K562 (cell line): ENCODE results near the gene PPP1CA. TPM values are rescaled to one million over a fixed set of nuclear protein-coding genes. Genes with fewer than 3 reads are reported as not detected.

ENCODE experiments used
- C11orf30 ChIP-seq: fragments of 450-650 bp; IDR thresholded peaks from 2 replicates; pipeline ENCODE4 v1.6.1; 2016; ENCODE audit warnings: low read depth, mild to moderate bottlenecking
- ETV6 ChIP-seq, 3 experiments: fragments of 150-350 bp in 1 of 3; sonication (generic) in 1 of 3; formaldehyde crosslinking in 1 of 3; IDR thresholded peaks; 2 replicates each; pipeline versions ENCODE4 v1.6.1 to v1.8.0; 2014 to 2022; ENCODE audit warnings: borderline replicate concordance in 2 of 3, low read depth in 2 of 3, antibody characterized with exemption in 1 of 3, low read length in 1 of 3, mild to moderate bottlenecking in 1 of 3, missing genetic modification reagents in 1 of 3
- FUS ChIP-seq: fragments of 200-400 bp; formaldehyde crosslinking; optimal IDR thresholded peaks from 2 replicates; pipeline ENCODE3; 2017; ENCODE audit warnings: low read depth, low read length
- NFYB ChIP-seq: IDR thresholded peaks from 2 replicates; pipeline ENCODE4 v1.6.1; 2011; ENCODE audit warnings: mild to moderate bottlenecking, moderate library complexity; ENCODE audit not compliant: insufficient read length; ENCODE audit errors: extremely low read depth
- SIN3A ChIP-seq, 2 experiments: fragments of 150-350 bp in 1 of 2; IDR thresholded peaks; 2 replicates each; pipeline ENCODE4 v1.6.1; 2011 to 2016; ENCODE audit warnings: borderline replicate concordance in 2 of 2, low read depth in 2 of 2, low read length in 2 of 2, mild to moderate bottlenecking in 2 of 2, moderate library complexity in 2 of 2; ENCODE audit not compliant: control insufficient read depth in 1 of 2
- TAF15 ChIP-seq: fragments of 200-400 bp; formaldehyde crosslinking; IDR thresholded peaks from 2 replicates; pipeline ENCODE4 v1.6.1; 2017; ENCODE audit warnings: mild to moderate bottlenecking, low read depth, low read length, moderate library complexity
- ZNF253 ChIP-seq: fragments of 250-450 bp; sonication (Bioruptor Pico); conservative IDR thresholded peaks from 2 replicates; pipeline ENCODE4 v1.6.1; 2021; ENCODE audit warnings: mild to moderate bottlenecking
- ZNF316 ChIP-seq: fragments of 450-650 bp; IDR thresholded peaks from 2 replicates; pipeline ENCODE4 v1.6.1; 2016
- polyA plus RNA-seq, 8 experiments: library from polyadenylated mRNA; depleted of rRNA in 4 of 8; stranded (reverse) in 5 of 8; unstranded in 3 of 8; fragments of >200 nt; fragmentation: Nextera tagmentation in 2 of 8; fragmentation: Illumina TruSeq in 1 of 8; extraction: Ambion mirVana in 2 of 8; extraction: Trizol in 1 of 8; gene quantifications; 2 replicates each; pipeline versions ENCODE4 v1.2.1 to v1.2.3, GENCODE V29; 2011 to 2014; ENCODE audit warnings: inconsistent platforms in 1 of 8, missing spikeins in 1 of 8
- total RNA-seq, 7 experiments: library from RNA; depleted of rRNA in 6 of 7; stranded (reverse); fragments of >200 nt in 6 of 7; fragmentation: Illumina TruSeq in 2 of 7; extraction: Trizol in 2 of 7; gene quantifications; 2 replicates each; pipeline versions ENCODE4 v1.2.1 to v1.2.3, GENCODE V29; 2011 to 2021; ENCODE audit warnings: low replicate concordance in 1 of 7
- TF ChIP-seq, protein P1 (sequence below): fragments of 150-350 bp; IDR thresholded peaks from 2 replicates; pipeline ENCODE4 v1.6.1; 2014; ENCODE audit warnings: low read depth, mild to moderate bottlenecking, low read length, borderline replicate concordance
- TF ChIP-seq, protein P2 (sequence below): fragments of 250-450 bp; sonication (Bioruptor Pico); IDR thresholded peaks from 2 replicates; pipeline ENCODE4 v1.5.1; 2021; ENCODE audit warnings: mild to moderate bottlenecking
- TF ChIP-seq, protein P3 (sequence below): fragments of 250-450 bp; sonication (Bioruptor Pico); IDR thresholded peaks from 2 replicates; pipeline ENCODE4 v1.8.0; 2021; ENCODE audit warnings: moderate library complexity, mild to moderate bottlenecking, inconsistent platforms
- TF ChIP-seq, protein P4 (sequence below): fragments of 200-400 bp; formaldehyde crosslinking; IDR thresholded peaks from 2 replicates; pipeline ENCODE4 v1.6.1; 2017; ENCODE audit warnings: mild to moderate bottlenecking, low read depth, low read length, moderate library complexity
- TF ChIP-seq, protein P5 (sequence below): sonication (generic); formaldehyde crosslinking; IDR thresholded peaks from 2 replicates; pipeline ENCODE4 v1.8.1; 2023; ENCODE audit warnings: mild to moderate bottlenecking, missing genetic modification reagents

The PPP1CA gene
- total and polyA plus RNA-seq, 9 of the 15 experiments (the other 6 are each of a cell fraction or from before 2014, with no cell fraction given), result 18.2 to 242 (median 188) TPM

DNA sequence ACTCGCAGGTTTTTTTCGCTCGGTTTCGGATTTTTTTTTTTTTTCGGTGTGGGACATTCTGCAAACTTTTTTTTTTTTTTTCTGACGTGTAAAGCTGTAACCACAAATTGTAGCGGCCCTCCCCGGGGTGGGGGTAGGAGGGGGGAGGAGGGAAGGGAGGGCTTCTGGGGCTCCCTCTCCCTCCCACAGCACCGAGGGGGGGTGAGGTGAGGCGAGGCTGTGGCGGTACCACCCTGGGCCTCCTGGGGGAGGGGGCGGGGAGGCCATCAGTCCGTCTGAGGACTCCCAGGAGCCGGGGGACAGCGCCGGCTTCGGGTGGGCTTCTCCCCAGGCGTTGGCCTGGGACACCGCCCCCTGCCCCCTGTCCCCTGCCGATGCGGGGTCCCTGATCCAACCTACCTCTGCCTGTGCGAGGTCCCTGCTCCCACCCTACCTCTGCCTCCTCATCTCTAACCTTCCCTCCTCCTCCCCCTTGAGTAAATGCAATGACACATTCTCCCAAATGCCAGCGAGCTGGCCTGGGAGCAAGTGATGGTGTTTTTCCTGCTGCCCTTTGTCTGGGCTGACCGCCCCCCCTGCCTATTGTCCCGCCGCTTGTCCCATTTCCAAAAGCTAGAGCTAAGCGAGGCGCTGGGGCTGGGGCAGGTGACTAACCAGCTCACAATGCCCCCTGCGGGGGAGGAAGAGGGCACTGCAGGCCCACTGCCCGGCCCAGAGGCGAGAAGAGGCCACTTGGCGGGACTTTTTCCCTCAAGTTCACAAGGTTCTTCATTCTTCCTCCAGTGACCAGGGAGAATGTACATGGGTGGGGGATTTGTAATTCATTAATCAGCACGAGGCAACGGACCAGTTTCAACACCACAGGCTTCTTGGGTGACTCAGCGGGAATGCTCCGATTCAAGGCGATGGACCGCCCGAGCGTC, 27.7 kb downstream of the PPP1CA start (continued):
- TF ChIP-seq, protein P1, sequence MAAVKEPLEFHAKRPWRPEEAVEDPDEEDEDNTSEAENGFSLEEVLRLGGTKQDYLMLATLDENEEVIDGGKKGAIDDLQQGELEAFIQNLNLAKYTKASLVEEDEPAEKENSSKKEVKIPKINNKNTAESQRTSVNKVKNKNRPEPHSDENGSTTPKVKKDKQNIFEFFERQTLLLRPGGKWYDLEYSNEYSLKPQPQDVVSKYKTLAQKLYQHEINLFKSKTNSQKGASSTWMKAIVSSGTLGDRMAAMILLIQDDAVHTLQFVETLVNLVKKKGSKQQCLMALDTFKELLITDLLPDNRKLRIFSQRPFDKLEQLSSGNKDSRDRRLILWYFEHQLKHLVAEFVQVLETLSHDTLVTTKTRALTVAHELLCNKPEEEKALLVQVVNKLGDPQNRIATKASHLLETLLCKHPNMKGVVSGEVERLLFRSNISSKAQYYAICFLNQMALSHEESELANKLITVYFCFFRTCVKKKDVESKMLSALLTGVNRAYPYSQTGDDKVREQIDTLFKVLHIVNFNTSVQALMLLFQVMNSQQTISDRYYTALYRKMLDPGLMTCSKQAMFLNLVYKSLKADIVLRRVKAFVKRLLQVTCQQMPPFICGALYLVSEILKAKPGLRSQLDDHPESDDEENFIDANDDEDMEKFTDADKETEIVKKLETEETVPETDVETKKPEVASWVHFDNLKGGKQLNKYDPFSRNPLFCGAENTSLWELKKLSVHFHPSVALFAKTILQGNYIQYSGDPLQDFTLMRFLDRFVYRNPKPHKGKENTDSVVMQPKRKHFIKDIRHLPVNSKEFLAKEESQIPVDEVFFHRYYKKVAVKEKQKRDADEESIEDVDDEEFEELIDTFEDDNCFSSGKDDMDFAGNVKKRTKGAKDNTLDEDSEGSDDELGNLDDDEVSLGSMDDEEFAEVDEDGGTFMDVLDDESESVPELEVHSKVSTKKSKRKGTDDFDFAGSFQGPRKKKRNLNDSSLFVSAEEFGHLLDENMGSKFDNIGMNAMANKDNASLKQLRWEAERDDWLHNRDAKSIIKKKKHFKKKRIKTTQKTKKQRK, result no peak
- TF ChIP-seq FUS (no peak), NFYB (no peak), TAF15 (no peak), ZNF253 (CRISPR knock-in tag) (no peak), ZNF316 (peak; percentile 92), SIN3A (IDR thresholded peaks at IDR 0.05; ENCODE audit: borderline replicate concordance in 2 of 2, control insufficient read depth in 1 of 2, low read depth in 2 of 2, low read length in 2 of 2) (no peak; a peak in 1 of 4 replicates), C11orf30 (peak; percentile 92), ETV6 (IDR thresholded peaks at IDR 0.05; ENCODE audit: borderline replicate concordance in 1 of 2, low read depth in 2 of 2, low read length in 1 of 2) (no peak), ETV6 (CRISPR knock-in tag; IDR thresholded peaks at IDR 0.05; ENCODE audit: borderline replicate concordance) (no peak)
- TF ChIP-seq, protein P2, sequence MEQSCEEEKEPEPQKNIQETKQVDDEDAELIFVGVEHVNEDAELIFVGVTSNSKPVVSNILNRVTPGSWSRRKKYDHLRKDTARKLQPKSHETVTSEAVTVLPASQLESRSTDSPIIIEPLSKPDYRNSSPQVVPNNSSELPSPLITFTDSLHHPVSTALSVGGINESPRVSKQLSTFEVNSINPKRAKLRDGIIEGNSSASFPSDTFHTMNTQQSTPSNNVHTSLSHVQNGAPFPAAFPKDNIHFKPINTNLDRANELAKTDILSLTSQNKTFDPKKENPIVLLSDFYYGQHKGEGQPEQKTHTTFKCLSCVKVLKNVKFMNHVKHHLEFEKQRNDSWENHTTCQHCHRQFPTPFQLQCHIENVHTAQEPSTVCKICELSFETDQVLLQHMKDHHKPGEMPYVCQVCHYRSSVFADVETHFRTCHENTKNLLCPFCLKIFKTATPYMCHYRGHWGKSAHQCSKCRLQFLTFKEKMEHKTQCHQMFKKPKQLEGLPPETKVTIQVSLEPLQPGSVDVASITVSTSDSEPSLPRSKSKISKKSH (CRISPR knock-in tag), result no peak
- TF ChIP-seq, protein P3, sequence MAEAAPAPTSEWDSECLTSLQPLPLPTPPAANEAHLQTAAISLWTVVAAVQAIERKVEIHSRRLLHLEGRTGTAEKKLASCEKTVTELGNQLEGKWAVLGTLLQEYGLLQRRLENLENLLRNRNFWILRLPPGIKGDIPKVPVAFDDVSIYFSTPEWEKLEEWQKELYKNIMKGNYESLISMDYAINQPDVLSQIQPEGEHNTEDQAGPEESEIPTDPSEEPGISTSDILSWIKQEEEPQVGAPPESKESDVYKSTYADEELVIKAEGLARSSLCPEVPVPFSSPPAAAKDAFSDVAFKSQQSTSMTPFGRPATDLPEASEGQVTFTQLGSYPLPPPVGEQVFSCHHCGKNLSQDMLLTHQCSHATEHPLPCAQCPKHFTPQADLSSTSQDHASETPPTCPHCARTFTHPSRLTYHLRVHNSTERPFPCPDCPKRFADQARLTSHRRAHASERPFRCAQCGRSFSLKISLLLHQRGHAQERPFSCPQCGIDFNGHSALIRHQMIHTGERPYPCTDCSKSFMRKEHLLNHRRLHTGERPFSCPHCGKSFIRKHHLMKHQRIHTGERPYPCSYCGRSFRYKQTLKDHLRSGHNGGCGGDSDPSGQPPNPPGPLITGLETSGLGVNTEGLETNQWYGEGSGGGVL (CRISPR knock-in tag), result no peak
- TF ChIP-seq, protein P4, sequence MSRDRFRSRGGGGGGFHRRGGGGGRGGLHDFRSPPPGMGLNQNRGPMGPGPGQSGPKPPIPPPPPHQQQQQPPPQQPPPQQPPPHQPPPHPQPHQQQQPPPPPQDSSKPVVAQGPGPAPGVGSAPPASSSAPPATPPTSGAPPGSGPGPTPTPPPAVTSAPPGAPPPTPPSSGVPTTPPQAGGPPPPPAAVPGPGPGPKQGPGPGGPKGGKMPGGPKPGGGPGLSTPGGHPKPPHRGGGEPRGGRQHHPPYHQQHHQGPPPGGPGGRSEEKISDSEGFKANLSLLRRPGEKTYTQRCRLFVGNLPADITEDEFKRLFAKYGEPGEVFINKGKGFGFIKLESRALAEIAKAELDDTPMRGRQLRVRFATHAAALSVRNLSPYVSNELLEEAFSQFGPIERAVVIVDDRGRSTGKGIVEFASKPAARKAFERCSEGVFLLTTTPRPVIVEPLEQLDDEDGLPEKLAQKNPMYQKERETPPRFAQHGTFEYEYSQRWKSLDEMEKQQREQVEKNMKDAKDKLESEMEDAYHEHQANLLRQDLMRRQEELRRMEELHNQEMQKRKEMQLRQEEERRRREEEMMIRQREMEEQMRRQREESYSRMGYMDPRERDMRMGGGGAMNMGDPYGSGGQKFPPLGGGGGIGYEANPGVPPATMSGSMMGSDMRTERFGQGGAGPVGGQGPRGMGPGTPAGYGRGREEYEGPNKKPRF, result no peak
- TF ChIP-seq, protein P5, sequence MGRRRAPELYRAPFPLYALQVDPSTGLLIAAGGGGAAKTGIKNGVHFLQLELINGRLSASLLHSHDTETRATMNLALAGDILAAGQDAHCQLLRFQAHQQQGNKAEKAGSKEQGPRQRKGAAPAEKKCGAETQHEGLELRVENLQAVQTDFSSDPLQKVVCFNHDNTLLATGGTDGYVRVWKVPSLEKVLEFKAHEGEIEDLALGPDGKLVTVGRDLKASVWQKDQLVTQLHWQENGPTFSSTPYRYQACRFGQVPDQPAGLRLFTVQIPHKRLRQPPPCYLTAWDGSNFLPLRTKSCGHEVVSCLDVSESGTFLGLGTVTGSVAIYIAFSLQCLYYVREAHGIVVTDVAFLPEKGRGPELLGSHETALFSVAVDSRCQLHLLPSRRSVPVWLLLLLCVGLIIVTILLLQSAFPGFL (CRISPR knock-in tag), result no peak
